ENCODE measurements around the gene LDOC1. TPM values are rescaled to one million over a fixed set of nuclear protein-coding genes. Genes with fewer than 3 reads are reported as not detected.
"Not testable (repeated sequence)": the region's sequence is repeated elsewhere in the genome, so short reads cannot be mapped to it uniquely, and the experiment has no call there.

LDOC1 gene
- polyA plus RNA-seq, 1 donor (not counting 4 experiments of a cell fraction or from before 2014, with no cell fraction given), result 8.5 TPM

DNA sequence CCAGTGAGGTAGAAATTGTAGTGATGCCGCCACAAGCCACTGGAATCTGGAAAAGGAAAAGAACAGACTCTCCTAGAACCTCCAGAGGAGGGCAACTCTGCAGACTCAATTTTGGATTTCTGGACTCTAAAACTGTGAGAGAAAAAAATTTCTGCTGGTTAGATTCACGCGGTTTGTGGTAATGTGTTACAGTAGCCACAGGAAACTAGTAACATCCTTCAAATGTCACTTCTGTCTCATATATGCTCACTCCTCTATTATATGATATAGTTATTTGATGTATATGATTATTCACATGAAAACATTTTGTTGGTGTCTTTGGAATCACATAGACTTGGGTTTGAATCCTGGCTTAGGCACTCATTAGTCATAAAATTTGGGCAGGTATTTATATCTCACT lies 18.8 kb downstream of the LDOC1 start:
- DNase-seq (ENCODE audit: low read depth, low spot score), result no peak
- Histone ChIP-seq H3K4me2 (ENCODE audit: control insufficient read depth, extremely low read depth, insufficient read depth, low read depth, low read length) (no peak overlapping the region), H3K27ac (ENCODE audit: control insufficient read depth, insufficient read depth, low read length) (no peak overlapping the region), H3K4me3 (ENCODE audit: control insufficient read depth in 2 of 3, extremely low read depth in 1 of 3, insufficient read depth in 2 of 3, low read depth in 1 of 3, low read length in 3 of 3) (no peak overlapping the region), H3K36me3 (ENCODE audit: control insufficient read depth in 2 of 2, extremely low read depth in 1 of 2, insufficient read depth in 2 of 2, low read length in 2 of 2) (no peaks in the 10 kb centered on the region), H3K4me1 (ENCODE audit: control insufficient read depth, extremely low read depth, insufficient read depth, low read length) (no peaks in the 10 kb centered on the region), H3K27me3 (ENCODE audit: control insufficient read depth, extremely low read depth, insufficient read depth, low read length) (no peaks in the 10 kb centered on the region), H3K9me3 (ENCODE audit: control insufficient read depth, low read depth, low read length) (peaks cover 4% of the 10 kb centered on the region), H4K20me1 (ENCODE audit: control insufficient read depth, extremely low read depth, insufficient read depth, low read length) (no peaks in the 10 kb centered on the region), H3K9me1 (ENCODE audit: control insufficient read depth, extremely low read depth, insufficient read depth, low read length) (no peaks in the 10 kb centered on the region), H3K9ac (ENCODE audit: control insufficient read depth, extremely low read depth, insufficient read depth, low read length) (no peak overlapping the region), H3K79me2 (ENCODE audit: control insufficient read depth, insufficient read depth, low read length) (no peaks in the 10 kb centered on the region), H2AFZ (ENCODE audit: control insufficient read depth, low read length) (no peak overlapping the region)
- no peak for FAIRE-seq
- TF ChIP-seq, protein P1, sequence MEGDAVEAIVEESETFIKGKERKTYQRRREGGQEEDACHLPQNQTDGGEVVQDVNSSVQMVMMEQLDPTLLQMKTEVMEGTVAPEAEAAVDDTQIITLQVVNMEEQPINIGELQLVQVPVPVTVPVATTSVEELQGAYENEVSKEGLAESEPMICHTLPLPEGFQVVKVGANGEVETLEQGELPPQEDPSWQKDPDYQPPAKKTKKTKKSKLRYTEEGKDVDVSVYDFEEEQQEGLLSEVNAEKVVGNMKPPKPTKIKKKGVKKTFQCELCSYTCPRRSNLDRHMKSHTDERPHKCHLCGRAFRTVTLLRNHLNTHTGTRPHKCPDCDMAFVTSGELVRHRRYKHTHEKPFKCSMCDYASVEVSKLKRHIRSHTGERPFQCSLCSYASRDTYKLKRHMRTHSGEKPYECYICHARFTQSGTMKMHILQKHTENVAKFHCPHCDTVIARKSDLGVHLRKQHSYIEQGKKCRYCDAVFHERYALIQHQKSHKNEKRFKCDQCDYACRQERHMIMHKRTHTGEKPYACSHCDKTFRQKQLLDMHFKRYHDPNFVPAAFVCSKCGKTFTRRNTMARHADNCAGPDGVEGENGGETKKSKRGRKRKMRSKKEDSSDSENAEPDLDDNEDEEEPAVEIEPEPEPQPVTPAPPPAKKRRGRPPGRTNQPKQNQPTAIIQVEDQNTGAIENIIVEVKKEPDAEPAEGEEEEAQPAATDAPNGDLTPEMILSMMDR (optimal IDR thresholded peaks at IDR 0.05 in 1 of 3, IDR thresholded peaks at IDR 0.05 in 1 of 3, conservative IDR thresholded peaks at IDR 0.05 in 1 of 3; ENCODE audit: extremely low read depth in 1 of 3, insufficient read depth in 2 of 3, low read length in 3 of 3), result no peak
- dilution Hi-C loops (cut with MboI; ENCODE audit: extremely low pct_ligation_motif_present, low sequenced_read_pairs), result no loop called here

DNA sequence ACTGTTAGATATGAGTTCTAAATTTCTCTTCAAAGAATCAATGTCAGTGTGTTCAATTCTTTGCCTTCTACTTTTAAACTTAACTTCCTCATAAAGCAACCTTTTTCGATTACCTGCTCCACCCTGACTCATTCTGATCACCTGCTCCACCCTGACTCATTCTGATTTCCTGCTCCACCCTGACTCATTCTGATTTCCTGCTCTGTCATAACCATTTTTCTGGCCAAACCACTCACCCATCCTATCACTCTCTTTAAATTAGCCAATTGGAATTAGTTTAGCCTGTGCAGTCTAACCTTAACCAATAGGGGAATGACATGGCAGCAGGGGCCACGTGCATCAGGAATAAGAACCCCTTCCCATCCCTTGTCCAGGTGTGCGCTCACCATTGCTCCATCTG lies 21.7 kb downstream of the LDOC1 start:
- H3K4me3 ChIP-seq (ENCODE audit: control insufficient read depth in 2 of 3, extremely low read depth in 1 of 3, insufficient read depth in 2 of 3, low read depth in 1 of 3, low read length in 3 of 3); H3K79me2 ChIP-seq (ENCODE audit: control insufficient read depth, insufficient read depth, low read length); dilution Hi-C loops (cut with MboI; ENCODE audit: extremely low pct_ligation_motif_present, low sequenced_read_pairs); H3K9me1 ChIP-seq (ENCODE audit: control insufficient read depth, extremely low read depth, insufficient read depth, low read length); H3K9ac ChIP-seq (ENCODE audit: control insufficient read depth, extremely low read depth, insufficient read depth, low read length); H4K20me1 ChIP-seq (ENCODE audit: control insufficient read depth, extremely low read depth, insufficient read depth, low read length); DNase-seq (ENCODE audit: low read depth, low spot score); H3K27me3 ChIP-seq (ENCODE audit: control insufficient read depth, extremely low read depth, insufficient read depth, low read length); H3K27ac ChIP-seq (ENCODE audit: control insufficient read depth, insufficient read depth, low read length); H2AFZ ChIP-seq (ENCODE audit: control insufficient read depth, low read length); H3K4me1 ChIP-seq (ENCODE audit: control insufficient read depth, extremely low read depth, insufficient read depth, low read length); FAIRE-seq; H3K9me3 ChIP-seq (ENCODE audit: control insufficient read depth, low read depth, low read length); H3K4me2 ChIP-seq (ENCODE audit: control insufficient read depth, extremely low read depth, insufficient read depth, low read depth, low read length); H3K36me3 ChIP-seq (ENCODE audit: control insufficient read depth in 2 of 2, extremely low read depth in 1 of 2, insufficient read depth in 2 of 2, low read length in 2 of 2): not testable (repeated sequence)

DNA sequence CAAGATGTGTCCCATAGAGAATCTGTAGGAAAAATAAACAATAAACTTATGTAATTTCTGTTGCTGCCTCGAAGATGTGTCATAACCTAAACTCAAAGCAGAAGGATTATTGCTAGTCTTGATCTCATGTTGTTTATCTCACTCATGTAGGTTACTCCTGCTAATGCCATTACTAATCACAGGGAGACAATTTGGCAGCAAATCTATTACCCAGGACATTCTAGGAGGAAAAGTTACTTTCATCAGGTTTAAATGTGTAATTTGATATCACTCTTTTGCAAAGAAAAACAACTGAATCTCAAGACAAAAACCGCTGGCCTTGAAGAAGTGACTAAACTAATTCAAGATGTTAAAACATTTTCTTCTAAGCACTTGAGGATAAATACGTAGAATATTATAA lies 34.0 kb downstream of the LDOC1 start:
- dilution Hi-C loops (cut with MboI; ENCODE audit: extremely low pct_ligation_motif_present, low sequenced_read_pairs), result no loop called here
- Histone ChIP-seq H3K27me3 (ENCODE audit: control insufficient read depth, extremely low read depth, insufficient read depth, low read length) (no peaks in the 10 kb centered on the region), H3K9ac (ENCODE audit: control insufficient read depth, extremely low read depth, insufficient read depth, low read length) (no peak overlapping the region), H3K4me3 (ENCODE audit: control insufficient read depth in 2 of 3, extremely low read depth in 1 of 3, insufficient read depth in 2 of 3, low read depth in 1 of 3, low read length in 3 of 3) (no peak overlapping the region), H3K9me1 (ENCODE audit: control insufficient read depth, extremely low read depth, insufficient read depth, low read length) (no peaks in the 10 kb centered on the region), H3K27ac (ENCODE audit: control insufficient read depth, insufficient read depth, low read length) (no peak overlapping the region), H3K4me1 (ENCODE audit: control insufficient read depth, extremely low read depth, insufficient read depth, low read length) (no peaks in the 10 kb centered on the region), H3K4me2 (ENCODE audit: control insufficient read depth, extremely low read depth, insufficient read depth, low read depth, low read length) (no peak overlapping the region), H3K9me3 (ENCODE audit: control insufficient read depth, low read depth, low read length) (no peaks in the 10 kb centered on the region), H3K36me3 (ENCODE audit: control insufficient read depth in 2 of 2, extremely low read depth in 1 of 2, insufficient read depth in 2 of 2, low read length in 2 of 2) (no peaks in the 10 kb centered on the region), H4K20me1 (ENCODE audit: control insufficient read depth, extremely low read depth, insufficient read depth, low read length) (no peaks in the 10 kb centered on the region), H3K79me2 (ENCODE audit: control insufficient read depth, insufficient read depth, low read length) (no peaks in the 10 kb centered on the region), H2AFZ (ENCODE audit: control insufficient read depth, low read length) (no peak overlapping the region)
- no peak for DNase-seq (ENCODE audit: low read depth, low spot score)
- TF ChIP-seq, protein P1 (optimal IDR thresholded peaks at IDR 0.05 in 1 of 3, IDR thresholded peaks at IDR 0.05 in 1 of 3, conservative IDR thresholded peaks at IDR 0.05 in 1 of 3; ENCODE audit: extremely low read depth in 1 of 3, insufficient read depth in 2 of 3, low read length in 3 of 3), result no peak
- TF ChIP-seq EZH2 (IDR thresholded peaks at IDR 0.05; ENCODE audit: low read length), result no peak
- FAIRE-seq, result no peak
